VCaP (cell line): ENCODE results near the gene ST6GALNAC4.

Experiments
- H3K27ac ChIP-seq: fragments of 450-650 bp; 2 replicates; pipeline ENCODE4 v1.5.1; 2017
- CTCF ChIP-seq: fragments of 450-650 bp; conservative IDR thresholded peaks from 2 replicates; pipeline ENCODE4 v1.5.1; 2017; ENCODE audit warnings: mild to moderate bottlenecking, moderate library complexity

ST6GALNAC4 gene

DNA sequence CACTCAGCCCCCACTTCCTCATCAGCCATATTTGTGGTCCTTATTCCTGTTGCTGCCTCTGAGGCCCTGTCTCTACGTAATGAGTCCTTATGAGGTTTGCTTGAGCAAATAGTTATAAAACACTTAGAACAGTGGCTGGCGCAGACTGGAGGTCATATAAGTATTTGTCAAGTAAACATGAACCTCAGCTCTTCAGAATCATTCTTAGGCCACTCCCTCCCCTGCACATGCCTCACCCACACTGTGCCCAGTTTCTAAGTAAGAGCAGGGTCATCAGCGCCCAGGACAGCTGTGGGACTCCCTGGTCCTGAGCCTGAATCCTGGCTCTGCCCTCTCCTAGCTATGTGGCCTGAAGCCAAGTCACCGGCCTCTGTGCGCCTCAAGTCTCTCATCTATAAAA lies 4.0 kb downstream of the ST6GALNAC4 start:
- no peak for TF ChIP-seq CTCF
- peak overlapping the region; percentile 39 for H3K27ac ChIP-seq

- peak overlapping the region; percentile 39 for H3K27ac ChIP-seq
- TF ChIP-seq CTCF, result no peak
Observed at GRCh38 chr9:127912296-127912695, 4.5 kb downstream of the ST6GALNAC4 start.

- TF ChIP-seq CTCF, result peak; percentile 69
- no peak overlapping the region; the same call in 1 of the 2 replicates for H3K27ac ChIP-seq
Observed at GRCh38 chr9:127910613-127911205, 6.1 kb downstream of the ST6GALNAC4 start.

DNA sequence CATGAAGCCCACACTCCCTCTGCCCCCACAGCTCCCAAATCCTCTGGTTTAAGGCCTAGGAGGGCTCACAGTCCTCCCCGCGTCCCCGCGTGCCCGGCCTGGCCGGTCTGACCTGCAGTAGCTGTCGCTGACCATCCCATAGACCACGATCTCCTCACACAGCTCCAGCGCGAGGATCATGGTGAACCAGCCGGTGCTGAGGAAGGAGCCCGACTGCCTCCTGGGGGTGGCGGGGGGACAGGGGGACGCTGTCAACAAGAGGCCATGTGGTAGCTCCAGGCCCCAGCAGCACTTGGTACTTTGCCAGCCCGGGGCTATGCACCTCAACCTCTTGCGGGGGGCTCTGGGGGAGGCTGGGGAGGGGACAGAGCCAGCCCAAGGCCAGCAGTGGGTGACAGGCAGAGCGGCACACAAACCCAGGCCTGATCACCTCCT lies 7.0 kb downstream of the ST6GALNAC4 start:
- no peak overlapping the region; the same call in 1 of the 2 replicates for H3K27ac ChIP-seq
- TF ChIP-seq CTCF, result no peak

DNA sequence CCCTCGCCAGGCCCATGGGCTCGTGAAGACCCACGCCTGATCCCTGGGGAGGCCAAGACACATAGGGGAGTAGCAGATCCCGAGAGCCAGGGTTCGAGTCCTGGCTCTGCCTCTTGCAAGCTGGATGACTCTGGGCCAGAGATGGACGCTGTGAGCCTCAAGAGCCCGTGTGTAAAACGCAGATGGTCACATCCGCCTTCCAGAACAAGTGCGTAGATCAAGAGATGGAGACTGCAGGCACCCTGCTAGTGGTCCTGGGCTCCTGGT lies 8.2 kb downstream of the ST6GALNAC4 start:
- no peak overlapping the region for H3K27ac ChIP-seq
- TF ChIP-seq CTCF, result no peak

DNA sequence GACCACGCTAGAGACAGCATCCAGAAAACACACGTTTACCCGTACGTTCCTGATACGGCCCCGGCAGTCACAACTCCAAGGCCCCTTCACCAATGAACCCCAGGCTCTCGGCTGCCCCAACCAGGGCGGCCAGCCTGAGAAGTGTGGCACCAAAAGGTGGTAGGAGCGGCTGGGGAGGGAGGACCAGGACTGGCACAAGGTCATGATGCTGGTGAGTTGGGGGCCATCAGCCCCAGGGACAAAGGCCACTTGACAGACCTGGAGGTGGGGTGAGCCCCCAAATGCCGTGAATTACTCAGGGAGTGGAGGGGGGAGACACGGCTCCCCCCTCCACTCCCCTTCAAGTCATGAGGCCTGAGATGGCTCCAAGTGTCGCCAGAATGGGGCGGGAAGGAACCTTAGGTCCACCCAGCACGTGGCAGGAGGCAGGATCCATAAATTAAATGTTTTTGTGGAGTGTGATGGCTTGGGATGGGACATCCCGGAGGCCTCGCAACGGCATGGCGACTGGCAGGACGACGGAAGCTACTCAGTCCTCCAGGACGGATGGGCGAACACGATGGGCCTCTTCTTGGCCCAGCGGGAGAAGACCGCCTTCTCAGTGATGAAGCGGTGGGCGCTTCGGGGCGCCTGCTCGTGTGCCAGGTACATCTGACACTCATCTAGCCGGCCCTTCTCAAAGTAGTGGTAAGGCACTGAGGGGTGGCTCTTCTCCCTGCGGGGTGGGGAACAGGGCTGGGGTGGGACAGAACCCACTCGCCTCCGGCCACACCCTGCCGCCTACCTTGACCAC lies 8.8 kb downstream of the ST6GALNAC4 start:
- no peak for TF ChIP-seq CTCF
- H3K27ac ChIP-seq, result no peak overlapping the region

DNA sequence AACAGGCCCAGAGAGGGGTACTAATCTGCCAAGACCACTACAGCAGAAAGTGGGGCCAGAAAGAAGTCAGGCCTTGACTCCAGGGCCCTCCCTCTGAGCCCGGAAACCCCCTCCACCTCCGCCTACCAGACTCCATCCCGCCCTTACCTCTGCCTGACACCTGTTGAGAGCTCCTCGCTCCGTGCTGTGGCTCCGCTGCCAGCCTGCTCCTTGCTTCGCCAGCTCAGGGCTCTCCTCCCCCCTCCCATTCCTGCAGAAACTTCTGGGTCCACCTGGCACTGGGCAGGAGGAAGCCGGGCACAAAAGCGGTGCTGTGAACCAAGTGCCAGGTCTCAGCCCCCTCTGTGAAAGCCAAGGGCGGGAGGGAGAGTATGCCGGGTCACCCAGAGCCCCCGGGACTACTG lies 11.1 kb downstream of the ST6GALNAC4 start:
- no peak for TF ChIP-seq CTCF
- no peak overlapping the region for H3K27ac ChIP-seq
